HG02678 (cell line): ENCODE results near the gene SRSF10.

ENCODE experiments used
- ATAC-seq: cut with Tn5 transposase; IDR thresholded peaks from one replicate; pipeline ENCODE4 v1.9.1; 2021; ENCODE audit warnings: mild to moderate bottlenecking, moderate library complexity; ENCODE audit not compliant: unreplicated experiment

The SRSF10 gene

DNA sequence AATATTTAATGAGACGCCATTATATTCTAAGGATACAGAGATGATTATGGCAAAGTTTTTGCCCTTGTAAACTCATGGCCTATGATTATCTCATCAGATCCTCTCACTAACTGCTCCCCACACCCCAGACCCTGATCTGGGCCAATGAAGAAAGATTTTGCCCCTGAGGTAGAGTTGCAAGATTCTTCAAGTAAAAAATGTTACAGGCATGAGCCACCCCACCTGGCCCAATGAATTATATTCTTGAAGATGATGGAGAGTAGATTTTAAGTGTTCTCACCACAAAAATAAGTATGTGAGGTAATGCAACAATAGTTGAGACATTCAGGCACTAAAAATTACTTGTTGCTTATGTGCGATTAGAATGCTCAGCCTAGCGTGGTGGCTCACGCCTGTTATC is 65.2 kb downstream of the SRSF10 start:
- ATAC-seq = no peak
